ENCODE measurements around the gene SLC9A6.

SLC9A6 gene

DNA sequence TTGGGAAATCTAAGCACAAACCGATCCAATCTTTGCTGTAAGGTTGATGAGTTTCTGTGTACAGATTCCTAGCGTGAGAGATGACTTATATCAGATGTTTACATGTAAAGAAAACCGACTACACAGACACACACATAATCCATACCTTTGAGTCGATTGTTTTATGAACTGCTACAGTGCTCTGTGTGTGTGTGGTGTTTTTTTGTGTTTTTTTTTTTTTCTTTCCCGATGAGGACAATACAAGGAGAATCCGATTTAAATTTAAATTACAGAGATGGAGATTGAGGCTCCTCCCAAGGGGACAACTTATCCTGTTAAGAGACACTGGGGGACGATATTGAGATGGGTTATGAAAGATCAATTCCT lies 461 bp upstream of the SLC9A6 start:
- in situ Hi-C loops (cut with HindIII; ENCODE audit: low pct_unique_long_range_greater_than_20kb, low sequenced_read_pairs) = no loop called here
- no peak for TF ChIP-seq JUND (IDR thresholded peaks at IDR 0.05; ENCODE audit: low read depth)
- DNase-seq (ENCODE audit: low read depth in 1 of 2, low spot score in 1 of 2) = no peak

DNA sequence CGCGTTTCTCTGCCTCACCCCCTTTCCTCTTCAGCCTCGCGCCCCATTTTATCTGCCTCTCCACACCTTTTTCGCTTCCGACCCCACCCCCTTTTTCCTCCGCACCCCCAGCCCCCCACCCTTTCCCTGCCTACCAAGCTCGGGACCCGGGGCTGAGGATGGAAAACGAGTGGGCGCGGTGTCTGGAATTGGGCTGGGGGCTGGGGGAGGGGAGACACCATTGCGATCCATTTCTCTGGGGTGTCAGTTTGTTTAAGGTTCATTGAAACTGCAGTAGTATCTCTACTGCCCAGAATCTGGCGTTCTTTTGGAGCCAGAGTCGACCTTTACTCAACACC lies 707 bp downstream of the SLC9A6 start:
- TF ChIP-seq JUND (IDR thresholded peaks at IDR 0.05; ENCODE audit: low read depth) = no peak
- DNase-seq (ENCODE audit: low read depth in 1 of 2, low spot score in 1 of 2) = no peak
- in situ Hi-C loops (cut with HindIII; ENCODE audit: low pct_unique_long_range_greater_than_20kb, low sequenced_read_pairs) = no loop called here

DNA sequence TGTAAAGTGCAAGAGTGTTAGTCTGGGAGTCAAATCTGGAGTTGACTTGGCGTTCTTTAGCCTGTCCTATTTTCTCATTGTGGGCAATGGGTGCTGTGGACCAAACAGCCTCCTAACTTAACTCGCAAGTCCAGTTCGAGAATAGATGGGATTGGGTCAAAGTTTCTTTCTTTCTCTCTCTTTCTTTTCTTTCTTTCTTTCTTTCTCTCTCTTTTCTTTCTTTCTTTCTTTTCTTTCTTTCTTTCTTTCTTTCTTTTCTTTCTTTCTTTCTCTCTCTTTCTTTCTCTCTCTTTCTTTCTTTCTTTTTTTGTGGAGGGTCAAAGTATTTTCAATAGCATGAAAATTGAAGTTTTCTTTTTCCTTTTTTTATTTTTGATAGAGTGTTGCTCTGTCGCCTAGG lies 3.0 kb downstream of the SLC9A6 start:
- DNase-seq (ENCODE audit: low read depth in 1 of 2, low spot score in 1 of 2) = no peak
- no peak for TF ChIP-seq JUND (IDR thresholded peaks at IDR 0.05; ENCODE audit: low read depth)
- in situ Hi-C loops (cut with HindIII; ENCODE audit: low pct_unique_long_range_greater_than_20kb, low sequenced_read_pairs) = no loop called here

DNA sequence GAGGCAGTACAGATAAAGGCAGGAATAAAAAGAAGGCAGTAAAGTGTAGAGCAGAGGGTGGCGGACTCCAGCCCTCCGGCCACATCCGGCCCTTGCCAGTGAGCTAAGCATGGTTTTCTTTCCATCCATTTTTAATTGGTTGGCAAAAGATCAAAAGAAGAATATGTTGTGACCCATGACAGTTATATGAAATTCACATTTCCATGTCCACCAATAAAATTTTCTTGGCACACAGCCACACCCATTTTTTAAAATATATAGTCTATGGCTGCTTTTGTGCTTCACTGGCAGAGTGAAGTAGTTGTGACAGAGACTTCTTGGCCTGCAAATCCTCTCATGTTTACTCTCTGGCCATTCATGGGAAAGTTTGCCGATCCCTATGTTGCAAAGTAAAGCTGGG lies 29.8 kb downstream of the SLC9A6 start:
- in situ Hi-C loops (cut with HindIII; ENCODE audit: low pct_unique_long_range_greater_than_20kb, low sequenced_read_pairs) = no loop called here
- DNase-seq (ENCODE audit: low read depth in 1 of 2, low spot score in 1 of 2) = no peak
- no peak for TF ChIP-seq JUND (IDR thresholded peaks at IDR 0.05; ENCODE audit: low read depth)

DNA sequence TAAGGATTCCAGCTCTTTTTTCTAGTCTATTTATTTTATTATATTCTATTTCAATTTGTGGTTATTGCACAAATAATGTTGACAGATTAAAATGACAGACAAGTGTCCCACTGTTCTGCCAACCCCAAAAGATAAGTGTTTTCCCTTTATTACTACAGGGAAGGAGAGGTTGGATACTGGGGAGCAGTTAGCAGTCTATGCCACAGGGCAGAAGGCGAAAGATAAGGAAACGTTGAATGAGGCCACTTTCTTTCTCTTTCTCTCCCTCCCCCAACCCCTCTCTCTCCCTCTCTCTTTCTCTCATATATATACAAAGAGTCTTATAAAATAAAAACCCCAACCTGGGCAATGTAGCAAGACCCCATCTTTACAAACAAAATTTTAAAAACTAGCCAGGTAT lies 31.6 kb downstream of the SLC9A6 start:
- TF ChIP-seq JUND (IDR thresholded peaks at IDR 0.05; ENCODE audit: low read depth) = no peak
- no peak for DNase-seq (ENCODE audit: low read depth in 1 of 2, low spot score in 1 of 2)
- in situ Hi-C loops (cut with HindIII; ENCODE audit: low pct_unique_long_range_greater_than_20kb, low sequenced_read_pairs) = no loop called here

DNA sequence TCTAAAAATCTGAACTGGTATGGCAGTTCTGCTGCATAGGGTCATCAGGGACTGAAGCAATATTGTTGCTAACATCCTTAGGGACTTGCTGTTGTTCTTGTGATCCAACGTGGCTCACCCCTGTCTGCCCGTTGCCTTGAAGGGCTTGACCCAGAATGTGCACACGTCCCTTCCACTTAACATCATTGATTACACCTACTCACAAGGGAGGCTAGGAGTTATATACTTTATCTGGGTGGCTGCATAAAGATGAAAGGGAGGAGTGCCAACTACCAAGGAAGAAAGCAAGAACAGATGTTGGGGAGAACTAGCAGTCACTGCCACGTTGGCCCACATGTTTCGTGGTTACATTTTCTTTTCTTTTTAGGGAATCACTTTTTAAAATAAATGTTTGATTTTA lies 34.0 kb downstream of the SLC9A6 start:
- DNase-seq (ENCODE audit: low read depth in 1 of 2, low spot score in 1 of 2) = no peak
- TF ChIP-seq JUND (IDR thresholded peaks at IDR 0.05; ENCODE audit: low read depth) = no peak
- in situ Hi-C loops (cut with HindIII; ENCODE audit: low pct_unique_long_range_greater_than_20kb, low sequenced_read_pairs) = no loop called here

DNA sequence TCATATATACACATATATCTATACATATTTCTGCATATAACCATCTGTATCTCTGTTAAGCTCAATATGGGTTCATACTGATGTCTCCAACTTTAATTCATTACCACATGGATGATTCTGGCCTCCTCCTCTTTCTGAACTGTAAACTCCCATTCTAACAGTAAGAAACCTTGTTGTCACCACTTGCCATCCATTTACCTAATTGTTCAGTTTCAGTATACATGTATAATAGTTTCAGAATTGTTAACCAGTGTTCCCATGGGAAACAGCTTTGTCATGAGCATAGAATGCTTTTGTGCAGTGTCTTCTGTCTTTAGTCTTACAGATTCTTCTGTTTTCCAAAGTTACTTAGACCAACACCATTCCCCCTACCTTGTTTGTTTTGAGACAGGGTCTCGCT lies 35.9 kb downstream of the SLC9A6 start:
- no peak for DNase-seq (ENCODE audit: low read depth in 1 of 2, low spot score in 1 of 2)
- no peak for TF ChIP-seq JUND (IDR thresholded peaks at IDR 0.05; ENCODE audit: low read depth)
- in situ Hi-C loops (cut with HindIII; ENCODE audit: low pct_unique_long_range_greater_than_20kb, low sequenced_read_pairs) = no loop called here

DNA sequence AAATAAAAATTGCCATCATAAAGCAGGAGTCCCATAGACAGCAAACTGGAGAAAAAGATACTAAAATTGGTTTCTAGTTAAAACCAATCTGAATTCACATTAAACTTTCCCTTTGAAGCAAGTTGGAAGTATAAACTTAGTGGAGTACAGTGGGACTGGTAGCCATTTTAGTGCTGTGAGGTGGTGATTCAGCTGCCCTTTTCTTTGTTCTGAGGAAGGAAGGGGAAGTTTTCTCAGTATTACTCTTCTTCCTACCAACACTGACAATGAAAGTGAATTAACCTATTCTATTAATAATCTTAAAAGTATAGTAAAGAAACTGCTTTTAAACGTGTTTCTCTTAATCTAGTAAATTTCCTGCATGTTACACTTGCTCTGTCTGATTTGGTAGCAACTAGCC lies 36.7 kb downstream of the SLC9A6 start:
- no peak for TF ChIP-seq JUND (IDR thresholded peaks at IDR 0.05; ENCODE audit: low read depth)
- in situ Hi-C loops (cut with HindIII; ENCODE audit: low pct_unique_long_range_greater_than_20kb, low sequenced_read_pairs) = no loop called here
- DNase-seq (ENCODE audit: low read depth in 1 of 2, low spot score in 1 of 2) = no peak

DNA sequence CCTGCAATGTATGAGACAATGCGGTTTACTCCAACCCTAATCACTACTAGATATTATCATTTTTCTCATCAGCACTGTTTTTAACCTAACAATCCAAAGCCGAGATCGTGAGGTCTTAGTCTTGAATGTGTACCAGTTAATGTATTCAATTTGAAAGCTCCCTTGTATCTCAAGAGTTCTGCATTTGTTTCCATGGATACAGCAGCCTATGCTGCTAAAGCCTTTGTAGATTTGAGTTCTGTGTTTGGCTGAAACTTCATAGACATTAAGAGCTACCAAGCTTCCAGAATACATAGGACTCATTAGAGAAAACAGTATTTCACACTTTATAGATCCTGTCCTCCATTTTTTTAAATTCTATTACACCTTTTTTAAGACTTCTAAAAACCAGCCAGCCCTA lies 39.9 kb downstream of the SLC9A6 start:
- no peak for DNase-seq (ENCODE audit: low read depth in 1 of 2, low spot score in 1 of 2)
- in situ Hi-C loops (cut with HindIII; ENCODE audit: low pct_unique_long_range_greater_than_20kb, low sequenced_read_pairs) = no loop called here
- no peak for TF ChIP-seq JUND (IDR thresholded peaks at IDR 0.05; ENCODE audit: low read depth)

DNA sequence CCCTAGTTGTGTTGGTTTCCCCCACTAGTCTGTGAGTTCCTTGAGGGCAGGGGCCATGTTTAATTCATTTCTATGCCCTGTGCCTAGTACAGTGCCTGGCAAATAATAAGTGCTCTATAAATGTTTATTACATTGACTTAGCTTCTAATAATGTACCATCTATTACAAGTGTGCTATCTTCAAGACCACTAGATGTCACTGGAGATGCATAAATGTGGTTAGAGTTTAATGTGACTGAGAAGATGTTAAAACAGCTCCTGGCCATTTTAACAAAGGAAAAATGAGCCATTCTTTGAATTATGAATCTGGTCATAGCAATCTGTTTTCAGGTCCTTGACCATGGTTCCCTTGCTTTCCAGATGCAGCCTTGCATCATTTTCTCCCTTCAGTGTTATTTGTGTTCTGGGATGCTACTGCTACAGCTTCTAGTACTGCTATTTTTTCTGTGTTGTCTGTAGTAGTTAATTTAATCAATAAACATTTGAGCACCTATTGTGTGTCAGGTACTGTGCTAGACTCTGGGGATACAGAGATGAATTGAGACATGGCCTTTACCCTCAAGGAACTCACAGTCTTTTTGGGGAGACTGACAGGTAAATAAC lies 43.2 kb downstream of the SLC9A6 start:
- peak in 1 of 2 experiments; percentile 56 for DNase-seq (ENCODE audit: low read depth in 1 of 2, low spot score in 1 of 2)
- TF ChIP-seq JUND (IDR thresholded peaks at IDR 0.05; ENCODE audit: low read depth) = no peak
- in situ Hi-C loops (cut with HindIII; ENCODE audit: low pct_unique_long_range_greater_than_20kb, low sequenced_read_pairs) = no loop called here

DNA sequence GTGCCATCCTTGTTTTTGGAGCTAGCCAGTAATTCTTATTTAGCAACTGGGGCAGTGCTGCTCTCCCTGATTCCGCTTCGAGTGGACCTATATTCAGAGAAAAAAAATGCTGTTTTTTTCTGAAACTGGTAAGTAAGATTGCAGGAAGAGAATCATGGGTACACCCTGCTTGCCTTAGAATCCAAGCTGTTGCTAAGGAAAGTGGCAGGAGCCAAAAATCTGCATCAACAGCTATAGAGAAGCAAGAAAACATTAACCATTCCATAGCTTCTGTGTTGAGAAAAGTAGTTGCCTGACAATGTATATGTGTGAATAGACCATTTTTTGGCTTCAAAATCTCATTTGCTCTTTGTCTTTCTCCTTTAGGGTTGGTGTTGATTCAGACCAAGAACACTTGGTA lies 44.5 kb downstream of the SLC9A6 start:
- in situ Hi-C loops (cut with HindIII; ENCODE audit: low pct_unique_long_range_greater_than_20kb, low sequenced_read_pairs) = no loop called here
- TF ChIP-seq JUND (IDR thresholded peaks at IDR 0.05; ENCODE audit: low read depth) = no peak
- no peak for DNase-seq (ENCODE audit: low read depth in 1 of 2, low spot score in 1 of 2)

DNA sequence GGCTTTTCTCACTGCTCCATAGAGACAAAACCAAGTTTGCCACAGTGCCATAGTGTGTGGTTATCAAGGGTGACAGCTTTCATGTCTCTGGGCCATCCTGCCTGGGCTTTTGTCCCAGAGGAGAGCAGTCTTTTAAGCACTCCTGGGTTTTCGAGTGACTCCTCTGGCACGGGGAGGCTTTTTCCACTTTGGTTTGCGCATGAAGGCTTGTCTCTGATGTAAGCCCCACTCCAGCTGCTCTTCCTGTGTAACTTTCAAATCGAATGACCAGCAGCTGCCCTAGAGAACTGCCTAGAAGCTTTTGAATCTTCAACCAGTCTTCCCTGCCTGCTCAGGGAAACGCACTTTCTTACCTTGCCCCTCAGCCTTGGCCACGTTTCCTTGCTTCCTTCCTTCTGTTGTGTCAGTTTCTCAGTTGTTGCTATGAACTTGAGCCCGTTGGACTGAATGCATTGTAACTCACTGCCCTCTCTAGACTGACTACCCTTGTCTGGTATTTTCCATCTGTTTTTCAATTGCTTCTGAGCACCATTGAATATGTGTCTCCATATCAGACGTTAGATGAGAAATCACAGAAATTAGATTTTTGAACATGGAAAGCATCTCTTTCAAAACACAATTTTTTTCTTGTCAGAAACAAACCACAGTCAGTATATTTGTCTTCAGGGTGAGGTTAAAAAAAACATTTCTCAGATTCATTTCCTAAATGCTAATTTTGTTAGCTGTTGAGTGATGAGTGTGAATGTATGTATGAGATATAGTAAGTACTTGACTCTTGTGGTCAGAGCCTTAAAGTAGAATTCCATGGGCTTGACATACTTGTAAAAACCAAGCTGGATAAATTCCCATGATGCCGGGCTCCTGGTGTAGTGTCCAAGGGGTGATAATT lies 45.3 kb downstream of the SLC9A6 start:
- no peak for DNase-seq (ENCODE audit: low read depth in 1 of 2, low spot score in 1 of 2)
- in situ Hi-C loops (cut with HindIII; ENCODE audit: low pct_unique_long_range_greater_than_20kb, low sequenced_read_pairs) = no loop called here
- TF ChIP-seq JUND (IDR thresholded peaks at IDR 0.05; ENCODE audit: low read depth) = no peak

DNA sequence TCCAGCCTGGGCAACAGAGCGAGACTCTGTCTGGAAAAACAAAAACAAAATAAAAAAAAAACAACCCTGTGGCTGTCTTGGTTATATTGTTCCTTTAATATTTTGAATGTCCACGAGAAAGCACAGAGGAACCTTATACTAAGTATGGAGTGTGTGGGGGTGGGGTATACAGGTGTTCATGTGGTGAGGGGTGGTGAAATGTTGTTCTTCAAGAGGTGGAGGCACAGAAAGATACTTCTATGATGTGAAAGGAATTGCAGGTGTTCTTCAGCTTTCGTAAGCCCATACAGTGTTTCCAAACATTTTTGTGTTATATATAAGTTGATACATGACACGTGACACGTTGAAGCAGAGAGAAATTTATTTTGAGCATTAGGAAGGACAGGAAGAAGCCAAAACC lies 46.4 kb downstream of the SLC9A6 start:
- in situ Hi-C loops (cut with HindIII; ENCODE audit: low pct_unique_long_range_greater_than_20kb, low sequenced_read_pairs) = no loop called here
- TF ChIP-seq JUND (IDR thresholded peaks at IDR 0.05; ENCODE audit: low read depth) = no peak

DNA sequence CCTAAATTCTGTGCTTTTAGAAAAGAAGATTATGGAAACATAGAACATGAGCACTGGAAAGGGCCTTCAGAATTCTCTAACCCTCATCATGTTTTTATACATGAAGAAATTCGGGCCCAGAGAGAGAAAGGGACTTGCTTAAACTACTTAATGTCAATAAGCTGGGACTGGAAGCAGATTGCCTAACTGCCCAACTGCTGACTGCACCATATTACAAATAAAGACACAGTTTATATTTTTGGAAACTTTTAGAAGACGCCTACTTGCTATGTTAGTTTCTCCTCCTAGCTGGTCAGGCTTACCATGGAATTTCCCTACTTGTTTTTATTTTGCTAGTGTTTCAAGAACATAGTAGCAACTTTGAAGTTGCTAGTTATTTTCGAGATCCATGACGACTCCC lies 47.1 kb downstream of the SLC9A6 start:
- in situ Hi-C loops (cut with HindIII; ENCODE audit: low pct_unique_long_range_greater_than_20kb, low sequenced_read_pairs) = no loop called here
- DNase-seq (ENCODE audit: low read depth in 1 of 2, low spot score in 1 of 2) = no peak
- no peak for TF ChIP-seq JUND (IDR thresholded peaks at IDR 0.05; ENCODE audit: low read depth)

More for the DNA sequence above, 46.4 kb downstream of the SLC9A6 start:
- DNase-seq (ENCODE audit: low read depth in 1 of 2, low spot score in 1 of 2) = no peak
